CD4-positive, alpha-beta T cell treated with Interleukin-2 at 100 ng/mL for 4 hours (primary cell): ENCODE data around the gene RAMP3.
A peak's percentile ranks its signal among the peaks of the same experiment; 100 is the strongest.
"Not testable (repeated sequence)": the region's sequence is repeated elsewhere in the genome, so short reads cannot be mapped to it uniquely, and the experiment has no call there.

Experiments
- DNase-seq: peaks from one replicate; pipeline ENCODE4 v3.0.0-alpha.2; 2020; ENCODE audit warnings: low spot score

The RAMP3 gene

GRCh38 chr7:45157653-45158401 is at the start of gene RAMP3:
Gene RAMP3, plus strand, starts transcription at chr7:45157791. Its CDS starts 38 bp downstream, at chr7:45157829.
- no peak for DNase-seq

- DNase-seq: no peak
These were observed 48.7 kb upstream of the RAMP3 start for GRCh38 chr7:45108863-45109262.

GRCh38 chr7:45111298-45112223 is 46.0 kb upstream of the RAMP3 start, which contains the start of gene TBRG4:
Gene TBRG4, minus strand, starts transcription at chr7:45111697. Its CDS starts 2,460 bp downstream, at chr7:45109237.
- DNase-seq: peak; percentile 93

GRCh38 chr7:45112648-45113047 is 44.9 kb upstream of the RAMP3 start:
- DNase-seq: no peak

- DNase-seq: not testable (repeated sequence)
These were observed 43.3 kb upstream of the RAMP3 start for GRCh38 chr7:45114257-45114656.

- no peak for DNase-seq
These were observed 42.7 kb upstream of the RAMP3 start for GRCh38 chr7:45114926-45115325.

GRCh38 chr7:45116048-45116447 is 41.5 kb upstream of the RAMP3 start:
- DNase-seq: no peak

- DNase-seq: no peak
These were observed 40.0 kb upstream of the RAMP3 start for GRCh38 chr7:45117582-45117981.

GRCh38 chr7:45118292-45118691 is 39.3 kb upstream of the RAMP3 start:
- DNase-seq: no peak

- no peak for DNase-seq
These were observed 38.7 kb upstream of the RAMP3 start for GRCh38 chr7:45118889-45119331.

- DNase-seq: no peak
These were observed 38.0 kb upstream of the RAMP3 start for GRCh38 chr7:45119550-45119949.

GRCh38 chr7:45122975-45123860 is 34.4 kb upstream of the RAMP3 start:
- DNase-seq: peak; percentile 15

GRCh38 chr7:45123913-45124710 is 33.5 kb upstream of the RAMP3 start:
- no peak for DNase-seq

GRCh38 chr7:45125193-45125904 is 32.2 kb upstream of the RAMP3 start:
- no peak for DNase-seq

- DNase-seq: no peak
These were observed 31.4 kb upstream of the RAMP3 start for GRCh38 chr7:45126201-45126600.

- DNase-seq: no peak
These were observed 30.7 kb upstream of the RAMP3 start for GRCh38 chr7:45126920-45127319.

- no peak for DNase-seq
These were observed 28.3 kb upstream of the RAMP3 start for GRCh38 chr7:45129181-45129800.

- DNase-seq: no peak
These were observed 27.7 kb upstream of the RAMP3 start for GRCh38 chr7:45129906-45130305.

GRCh38 chr7:45130910-45131309 is 26.7 kb upstream of the RAMP3 start:
- DNase-seq: no peak

GRCh38 chr7:45131891-45132290 is 25.7 kb upstream of the RAMP3 start:
- no peak for DNase-seq
